Aorta (tissue), 5 donors: ENCODE results near the gene CLEC9A. TPM values are rescaled to one million over a fixed set of nuclear protein-coding genes. Genes with fewer than 3 reads are reported as not detected.

Experiments used
- ATAC-seq: fragments of 200-7000 bp; cut with Tn5 transposase; one replicate; pipeline ENCODE4 v1.9.1; 2022; ENCODE audit warnings: moderate library complexity; ENCODE audit not compliant: low FRiP score
- DNase-seq, 2 donors: peaks; one replicate each; pipeline ENCODE4 v3.0.0-alpha.2; 2020
- H3K27ac ChIP-seq, 2 donors: one replicate each; pipeline ENCODE4 v1.5.1; 2013; ENCODE audit warnings: low read length in 2 of 2, mild to moderate bottlenecking in 2 of 2, moderate library complexity in 2 of 2, control low read depth in 1 of 2, inconsistent platforms in 1 of 2, low read depth in 1 of 2
- H3K27me3 ChIP-seq, 2 donors: one replicate each; pipeline ENCODE4 v1.6.1; 2013; ENCODE audit warnings: control low read depth in 1 of 2, low read length in 1 of 2, mild to moderate bottlenecking in 1 of 2, moderate library complexity in 1 of 2; ENCODE audit not compliant: insufficient read depth in 2 of 2, control insufficient read depth in 1 of 2
- H3K36me3 ChIP-seq, 2 donors: one replicate each; pipeline ENCODE4 v1.6.1; 2013; ENCODE audit warnings: control low read depth in 1 of 2, low read length in 1 of 2, mild to moderate bottlenecking in 1 of 2; ENCODE audit not compliant: insufficient read depth in 2 of 2, control insufficient read depth in 1 of 2
- H3K4me1 ChIP-seq, 2 donors: one replicate each; pipeline ENCODE4 v1.6.1; 2013; ENCODE audit warnings: low read length in 2 of 2, control low read depth in 1 of 2, mild to moderate bottlenecking in 1 of 2, moderate library complexity in 1 of 2; ENCODE audit not compliant: insufficient read depth in 2 of 2, control insufficient read depth in 1 of 2
- H3K4me3 ChIP-seq, 2 donors: one replicate each; pipeline ENCODE4 v1.5.1; 2013; ENCODE audit warnings: low read length in 2 of 2, control low read depth in 1 of 2, mild to moderate bottlenecking in 1 of 2
- H3K9me3 ChIP-seq: one replicate; pipeline ENCODE4 v1.6.1; 2013; ENCODE audit warnings: mild to moderate bottlenecking, low read length; ENCODE audit not compliant: control insufficient read depth
- WGBS, 2 donors: extraction: QIAGEN DNeasy Blood & Tissue Kit; methylation state at CpG; one replicate each; pipeline ENCODE4 v1.1.7; 2013; 5-methylcytosine and 5-hydroxymethylcytosine counted together
- intact Hi-C, 2 donors: fragments of 100-400 bp; cut with DNase I; formaldehyde crosslinking; loops; one replicate each; pipeline versions ENCODE4 v1.14.2 to v1.15.0; 2022
- polyA plus RNA-seq, 2 donors: library from polyadenylated mRNA; stranded (reverse); fragments of 200-250 nt; gene quantifications; one replicate each; pipeline ENCODE4 v1.2.3, GENCODE V29; 2013
- total RNA-seq, 2 donors: library from RNA; stranded (reverse); fragmentation: NEBNext Ultra II Directional; extraction: Animal tissue kit (Norgen Biotek cat#: 25700); gene quantifications; one replicate each; pipeline ENCODE4 v1.2.1, GENCODE V29; 2021
- donor health status: healthy with polysubstance abuse.
- donor health status: Bipolar disorder and iron deficiency.
- donor health status: DM: no; HTN: no; CAD: no.
- donor health status: DM: no; HTN: no; CAD: no.
- donor health status: DM: yes; HTN: yes; CAD: no.

The CLEC9A gene
- total and polyA plus RNA-seq, 4 donors = 0.26 to 0.42 TPM; not detected in 2

DNA sequence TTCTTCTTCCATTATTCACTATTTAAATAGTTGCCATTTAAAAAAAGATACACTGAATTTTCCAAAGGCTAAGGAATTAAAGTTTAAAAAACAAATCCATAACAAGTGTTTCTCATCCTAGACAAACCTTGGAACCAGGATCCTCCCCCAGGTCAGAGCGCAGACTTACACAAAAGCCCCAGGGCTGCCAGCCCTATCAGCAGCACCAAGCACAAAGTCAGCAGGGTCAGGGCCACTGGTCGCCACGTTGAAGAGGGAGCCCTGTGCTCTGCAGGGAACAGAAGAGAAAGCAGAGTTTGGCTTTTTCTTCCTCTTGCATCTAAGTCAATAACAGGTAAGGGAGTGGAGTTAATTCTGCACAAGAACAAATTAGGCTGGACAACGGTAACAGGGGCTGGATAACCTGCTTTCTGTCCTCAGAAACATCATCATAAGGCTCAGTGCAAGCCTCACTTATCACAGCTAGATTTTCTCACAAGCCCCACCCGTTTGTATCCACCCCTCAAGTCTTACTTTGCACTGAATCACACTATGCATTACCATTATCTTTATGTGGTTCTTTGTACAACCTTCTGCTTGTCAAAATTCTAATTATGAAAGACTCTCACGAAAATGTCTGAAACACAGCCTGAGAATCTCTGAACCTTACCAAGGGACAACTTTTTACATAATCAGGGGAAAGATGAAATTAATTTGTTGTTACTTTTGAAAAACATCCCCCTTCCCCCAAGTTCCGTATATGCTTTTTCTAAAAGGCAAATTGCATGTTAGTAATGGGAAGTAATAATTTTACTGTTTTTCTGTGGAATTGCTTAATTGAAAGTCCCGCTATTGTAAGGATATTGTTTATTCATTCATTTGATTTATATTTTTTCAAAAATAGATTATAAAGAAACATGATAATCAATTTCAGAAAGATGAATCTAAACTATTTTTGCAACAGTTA lies 58.7 kb downstream of the CLEC9A start:
- Histone ChIP-seq H3K27ac (no peak overlapping the region), H3K4me1 (no peaks in the 10 kb centered on the region), H3K36me3 (no peaks in the 10 kb centered on the region), H3K27me3 (no peaks in the 10 kb centered on the region), H3K4me3 (no peak overlapping the region), H3K9me3 (no peaks in the 10 kb centered on the region)
- DNase-seq (no peak), ATAC-seq (no peak)
- 61 to 64% methylated on average over 8 of the region's 8 CpGs for WGBS, 2 donors
- intact Hi-C loops = no loop called here

DNA sequence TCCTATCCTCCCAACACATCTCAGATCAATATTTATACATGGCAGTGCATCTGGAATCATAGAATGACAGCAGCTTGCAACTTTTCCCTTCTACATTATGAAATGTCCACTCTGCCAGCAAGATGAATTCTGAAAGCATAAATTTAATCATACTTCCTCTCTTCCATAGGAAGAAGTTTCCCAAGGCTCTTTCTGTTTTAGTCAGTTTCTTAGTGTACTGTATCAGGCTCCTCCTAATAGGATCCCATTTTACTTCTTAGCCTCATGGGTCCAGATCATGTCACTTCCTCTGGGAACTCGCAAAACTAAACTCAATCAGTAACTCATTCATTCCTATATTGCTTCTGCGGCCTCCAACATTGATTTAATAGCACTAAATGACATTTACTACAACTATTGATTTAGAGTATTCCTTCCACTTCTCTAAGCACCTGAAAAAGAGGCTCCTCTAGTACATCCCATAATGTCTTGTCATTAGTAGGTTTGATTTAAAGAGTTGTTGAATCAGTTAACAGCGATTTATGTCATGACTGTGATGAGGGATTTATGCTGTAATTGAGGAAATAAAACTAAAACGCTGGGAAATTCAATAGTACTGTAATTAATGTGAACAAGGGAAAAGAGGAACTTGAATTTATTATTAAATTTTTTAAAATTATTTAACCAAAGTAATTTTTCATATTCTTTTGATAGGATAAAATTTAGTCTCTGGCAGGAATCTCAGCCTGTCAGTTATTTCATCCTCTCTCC lies 64.3 kb downstream of the CLEC9A start:
- no peaks in the 10 kb centered on the region for H3K36me3 ChIP-seq
- H3K4me3 ChIP-seq = no peak overlapping the region
- no peaks in the 10 kb centered on the region for H3K27me3 ChIP-seq
- DNase-seq (no peak), ATAC-seq (no peak)
- WGBS, 2 donors = 74 to 82% methylated on average over 4 of the region's 4 CpGs
- intact Hi-C loops = no loop called here
- H3K4me1 ChIP-seq = no peaks in the 10 kb centered on the region
- H3K27ac ChIP-seq = no peak overlapping the region
- no peaks in the 10 kb centered on the region for H3K9me3 ChIP-seq

DNA sequence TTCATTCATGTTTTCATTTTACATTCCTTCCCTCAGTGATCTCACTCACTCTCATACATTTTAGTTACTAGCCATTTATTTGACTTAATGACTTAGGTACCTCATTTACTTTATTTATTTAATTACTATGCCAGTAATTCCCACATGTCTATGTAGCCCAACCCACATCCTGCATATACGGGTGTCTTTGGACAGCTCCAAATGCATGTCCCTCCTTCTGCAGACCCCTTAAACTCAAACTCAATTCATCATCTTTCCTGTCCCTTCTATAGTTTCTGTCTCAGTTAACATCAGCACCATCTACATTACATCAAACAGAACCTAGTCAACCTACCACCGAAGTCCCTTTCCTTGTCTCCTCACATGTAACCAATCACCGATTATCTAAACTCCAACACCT lies 65.5 kb downstream of the CLEC9A start:
- DNase-seq (no peak), ATAC-seq (no peak)
- H3K27me3 ChIP-seq = no peaks in the 10 kb centered on the region
- 78 to 84% methylated on average over 3 of the region's 3 CpGs for WGBS, 2 donors
- intact Hi-C loops = no loop called here
- no peak overlapping the region for H3K4me3 ChIP-seq
- no peak overlapping the region for H3K27ac ChIP-seq
- no peaks in the 10 kb centered on the region for H3K36me3 ChIP-seq
- no peaks in the 10 kb centered on the region for H3K9me3 ChIP-seq
- H3K4me1 ChIP-seq = no peaks in the 10 kb centered on the region

DNA sequence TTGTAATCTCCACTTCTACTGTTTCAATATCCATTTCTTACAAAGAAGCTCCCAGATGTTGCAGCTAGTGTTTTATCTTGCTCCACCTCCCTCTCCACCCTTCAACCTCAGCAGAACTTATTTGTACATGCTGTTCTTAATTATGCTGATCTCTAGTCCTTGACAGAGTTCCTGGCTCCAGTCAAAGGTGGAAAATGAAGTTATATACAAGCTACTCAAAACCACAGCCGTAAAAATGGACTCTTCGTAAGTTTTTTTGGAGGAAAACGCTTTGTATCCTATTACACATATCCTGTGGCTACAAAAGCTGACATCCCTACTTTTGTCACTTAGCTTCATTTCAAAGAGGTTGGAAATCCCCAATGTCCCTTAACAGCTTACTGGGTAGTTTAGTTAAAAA lies 67.0 kb downstream of the CLEC9A start:
- Histone ChIP-seq H3K4me3 (no peak overlapping the region), H3K36me3 (no peaks in the 10 kb centered on the region), H3K27ac (no peak overlapping the region), H3K27me3 (no peaks in the 10 kb centered on the region), H3K9me3 (no peaks in the 10 kb centered on the region), H3K4me1 (no peaks in the 10 kb centered on the region)
- DNase-seq (no peak), ATAC-seq (no peak)
- intact Hi-C loops = no loop called here
- 74 to 75% methylated on average over 3 of the region's 3 CpGs for WGBS, 2 donors

DNA sequence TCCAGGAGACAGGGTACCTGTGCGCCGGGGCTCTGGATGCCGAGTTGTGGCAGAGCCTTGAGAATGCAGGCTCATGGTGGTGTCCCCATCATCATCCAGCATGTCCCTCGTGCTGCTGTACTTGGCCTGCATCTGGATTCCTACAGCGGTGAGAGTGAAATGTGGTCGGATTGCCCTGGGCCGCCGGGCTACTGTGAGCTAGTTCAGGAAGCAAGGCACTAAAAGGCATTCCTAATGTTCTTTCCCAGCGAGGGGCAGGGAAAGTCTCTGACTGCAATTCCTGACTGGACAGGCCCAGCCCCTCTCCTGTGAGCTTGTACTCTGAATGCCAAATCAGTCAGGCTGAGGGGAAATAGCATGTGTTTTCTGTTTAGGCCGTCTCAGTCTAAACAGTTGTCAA lies 68.3 kb downstream of the CLEC9A start, which contains the start of gene CLEC1A:
Gene CLEC1A, minus strand, starts transcription at position 195 of the 400 bp plus-strand sequence. Its CDS starts 63 bp downstream, at position 132.
- intact Hi-C loops = no loop called here
- H3K9me3 ChIP-seq = no peaks in the 10 kb centered on the region
- no peak within 1 kb of the TSS for H3K27ac ChIP-seq
- H3K4me3 ChIP-seq = no peak within 1 kb of the TSS
- DNase-seq = peak in 1 of 2 donors; percentile 66
- H3K27me3 ChIP-seq = no peaks in the 10 kb centered on the region
- no peaks in the 10 kb centered on the region for H3K36me3 ChIP-seq
- H3K4me1 ChIP-seq = no peaks in the 10 kb centered on the region
- ATAC-seq = peak; percentile 55
- WGBS, 2 donors = 56 to 71% methylated on average over 10 of the region's 10 CpGs

DNA sequence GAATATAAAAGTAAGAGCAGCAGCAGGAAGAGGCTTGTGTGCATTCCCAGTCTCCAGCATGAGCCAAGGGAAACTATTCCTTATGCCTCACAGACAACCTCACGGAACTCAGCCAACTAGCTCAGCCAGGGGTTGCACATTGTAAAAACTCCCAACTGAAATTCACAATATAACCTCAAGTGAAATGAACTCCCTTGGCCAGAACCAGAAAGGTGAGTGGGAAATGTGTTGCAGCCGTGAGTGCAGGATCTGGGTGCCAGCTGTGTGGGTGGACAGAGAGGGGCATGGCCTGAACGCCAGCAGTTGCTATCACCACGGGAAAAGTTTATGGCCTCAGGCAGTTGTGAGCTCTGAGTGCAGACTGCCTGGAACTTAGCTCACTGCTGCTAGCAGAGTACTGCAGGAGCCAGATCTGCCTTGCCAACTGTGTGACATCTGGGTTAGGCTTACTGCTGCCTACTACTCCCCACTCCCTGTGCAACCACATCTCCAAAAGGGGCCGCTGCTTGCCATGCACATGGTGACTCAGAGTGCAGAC lies 70.6 kb downstream of the CLEC9A start:
- H3K27me3 ChIP-seq = no peaks in the 10 kb centered on the region
- peak; percentile 76 for ATAC-seq
- DNase-seq = no peak
- intact Hi-C loops = no loop called here
- no peaks in the 10 kb centered on the region for H3K9me3 ChIP-seq
- no peak overlapping the region for H3K27ac ChIP-seq
- H3K4me3 ChIP-seq = no peak overlapping the region
- H3K36me3 ChIP-seq = no peaks in the 10 kb centered on the region
- WGBS, 2 donors = 5% methylated on average over 5 of the region's 5 CpGs
- no peaks in the 10 kb centered on the region for H3K4me1 ChIP-seq

DNA sequence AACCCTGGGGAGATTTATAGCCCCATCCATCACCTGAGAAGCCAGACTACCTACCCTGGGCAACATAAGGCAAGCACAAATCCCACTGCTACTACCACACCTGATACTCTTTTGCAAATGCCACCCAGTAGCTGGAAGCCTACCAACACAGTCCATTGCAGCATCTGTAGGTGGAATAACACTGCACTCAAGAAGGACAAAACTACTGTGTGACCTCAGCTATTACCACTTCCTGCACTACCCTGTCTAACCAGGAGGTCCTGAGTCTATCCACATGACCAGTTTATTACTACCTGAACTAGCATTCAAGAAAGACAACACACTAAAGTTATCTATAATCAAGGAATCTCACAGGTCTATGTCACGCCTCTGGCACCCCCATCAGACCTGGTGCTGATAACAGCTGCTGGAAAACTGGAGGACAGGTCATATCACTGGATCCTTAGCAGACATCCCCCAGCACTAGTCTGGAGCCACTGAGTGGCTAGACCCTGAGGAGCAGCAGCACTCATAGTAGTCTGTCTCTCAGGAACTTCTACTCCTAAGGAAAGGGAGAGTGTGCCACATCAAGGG lies 71.3 kb downstream of the CLEC9A start:
- Histone ChIP-seq H3K27ac (no peak overlapping the region), H3K4me3 (no peak overlapping the region), H3K36me3 (no peaks in the 10 kb centered on the region), H3K27me3 (no peaks in the 10 kb centered on the region), H3K9me3 (no peaks in the 10 kb centered on the region), H3K4me1 (no peaks in the 10 kb centered on the region)
- 95 to 97% methylated on average over 1 of the region's 1 CpG for WGBS, 2 donors
- no peak for DNase-seq
- intact Hi-C loops = no loop called here
- no peak for ATAC-seq

DNA sequence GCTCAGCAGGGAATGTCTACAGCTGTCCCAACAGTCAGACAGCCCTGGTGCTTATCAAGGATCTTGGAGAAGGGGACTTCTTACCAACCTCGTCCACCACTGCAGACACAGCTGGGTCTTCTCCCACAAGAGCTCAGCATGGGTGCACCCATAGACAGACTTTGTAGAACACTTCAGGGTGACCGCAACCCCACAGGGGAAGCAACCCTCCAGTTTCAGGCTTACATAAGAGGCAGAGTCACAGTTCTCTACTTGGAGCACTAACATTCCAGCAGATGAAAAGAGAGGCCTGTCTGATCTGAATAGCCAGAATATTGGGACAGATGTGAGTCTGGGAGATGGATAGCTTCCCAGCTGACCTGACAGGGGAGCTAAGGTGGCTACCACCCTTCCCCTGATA lies 71.8 kb downstream of the CLEC9A start:
- Histone ChIP-seq H3K4me1 (no peaks in the 10 kb centered on the region), H3K27ac (no peak overlapping the region), H3K27me3 (no peaks in the 10 kb centered on the region), H3K36me3 (no peaks in the 10 kb centered on the region), H3K9me3 (no peaks in the 10 kb centered on the region), H3K4me3 (no peak overlapping the region)
- peak; percentile 34 for ATAC-seq
- intact Hi-C loops = no loop called here
- 67 to 69% methylated on average over 2 of the region's 2 CpGs for WGBS, 2 donors
- DNase-seq = peak in 1 of 2 donors; percentile 62
